Uterus (tissue), 2 donors: ENCODE data around the gene TICAM2.
A peak's percentile ranks its signal among the peaks of the same experiment; 100 is the strongest.

Experiments used
- POLR2A ChIP-seq, 2 donors: fragments of 450-650 bp; IDR thresholded peaks; one replicate each; pipeline ENCODE4 v1.6.1; 2016; ENCODE audit warnings: antibody characterized with exemption in 2 of 2, mild to moderate bottlenecking in 1 of 2, moderate library complexity in 1 of 2
- TF ChIP-seq, protein P1 (sequence below), 4 experiments: fragments of 200-600 bp in 2 of 4; fragments of 450-650 bp in 2 of 4; sonication (generic) in 2 of 4; IDR thresholded peaks; one replicate each; pipeline ENCODE4 v1.5.1; 2016 to 2019; ENCODE audit warnings: antibody characterized with exemption in 4 of 4, mild to moderate bottlenecking in 2 of 4, moderate library complexity in 1 of 4

DNA sequence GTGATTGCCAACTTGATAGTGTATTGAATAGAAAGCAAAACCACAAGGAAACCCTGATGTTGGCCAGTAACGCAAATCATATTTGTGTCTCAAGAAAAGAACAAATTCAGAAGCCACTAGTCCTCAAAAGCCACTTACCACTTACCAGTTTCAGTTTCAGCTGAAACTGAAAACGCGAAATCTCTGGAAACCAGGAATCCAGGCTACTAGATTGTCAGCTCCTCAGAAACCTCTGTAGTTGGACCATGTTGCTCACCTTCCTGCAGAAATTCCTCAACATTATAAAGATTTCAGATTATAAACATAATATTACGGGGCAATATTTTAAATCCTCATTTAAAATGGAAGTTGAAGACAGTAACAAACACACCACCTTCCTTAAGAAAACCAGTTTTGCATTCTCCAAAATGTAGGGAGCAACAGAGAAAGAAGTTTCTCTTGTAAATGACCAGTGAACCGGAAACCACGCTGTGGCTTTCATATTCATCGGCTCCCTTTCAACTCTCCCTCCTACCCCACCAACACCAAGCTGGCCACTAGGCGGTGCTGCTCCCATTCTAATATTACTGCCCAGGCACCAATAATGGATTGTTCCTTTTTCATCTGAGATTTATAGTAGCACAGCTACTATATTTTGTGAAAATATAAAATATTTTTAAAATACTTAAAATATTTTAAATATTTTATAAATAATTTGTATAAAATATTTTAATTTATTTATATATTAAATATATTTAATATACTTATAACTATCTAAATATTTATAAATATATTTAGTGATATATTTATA, 32.3 kb upstream of the TICAM2 start:
- no peak for TF ChIP-seq POLR2A (IDR thresholded peaks at IDR 0.05)
- TF ChIP-seq, protein P1, sequence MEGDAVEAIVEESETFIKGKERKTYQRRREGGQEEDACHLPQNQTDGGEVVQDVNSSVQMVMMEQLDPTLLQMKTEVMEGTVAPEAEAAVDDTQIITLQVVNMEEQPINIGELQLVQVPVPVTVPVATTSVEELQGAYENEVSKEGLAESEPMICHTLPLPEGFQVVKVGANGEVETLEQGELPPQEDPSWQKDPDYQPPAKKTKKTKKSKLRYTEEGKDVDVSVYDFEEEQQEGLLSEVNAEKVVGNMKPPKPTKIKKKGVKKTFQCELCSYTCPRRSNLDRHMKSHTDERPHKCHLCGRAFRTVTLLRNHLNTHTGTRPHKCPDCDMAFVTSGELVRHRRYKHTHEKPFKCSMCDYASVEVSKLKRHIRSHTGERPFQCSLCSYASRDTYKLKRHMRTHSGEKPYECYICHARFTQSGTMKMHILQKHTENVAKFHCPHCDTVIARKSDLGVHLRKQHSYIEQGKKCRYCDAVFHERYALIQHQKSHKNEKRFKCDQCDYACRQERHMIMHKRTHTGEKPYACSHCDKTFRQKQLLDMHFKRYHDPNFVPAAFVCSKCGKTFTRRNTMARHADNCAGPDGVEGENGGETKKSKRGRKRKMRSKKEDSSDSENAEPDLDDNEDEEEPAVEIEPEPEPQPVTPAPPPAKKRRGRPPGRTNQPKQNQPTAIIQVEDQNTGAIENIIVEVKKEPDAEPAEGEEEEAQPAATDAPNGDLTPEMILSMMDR (IDR thresholded peaks at IDR 0.05) = peak; percentile 78 to 92 (median 85)
